GM08714 (cell line): ENCODE data around the gene C9orf72.

ENCODE experiments used
- H3K4me3 ChIP-seq: fragments of 200-500 bp; sonication (Bioruptor generic); 2 replicates; pipeline ENCODE4 v1.5.1; 2014; ENCODE audit warnings: mild to moderate bottlenecking, low read length, inconsistent platforms
- ZNF274 ChIP-seq: IDR thresholded peaks from 2 replicates; pipeline ENCODE4 v1.6.1; 2012; ENCODE audit warnings: mild to moderate bottlenecking, low read depth, low read length

C9orf72 gene

GRCh38 chr9:27591672-27592071 lies 18.4 kb upstream of the C9orf72 start:
- H3K4me3 ChIP-seq, result no peak overlapping the region
- TF ChIP-seq ZNF274, result no peak

GRCh38 chr9:27591093-27591492 lies 17.8 kb upstream of the C9orf72 start:
- no peak for TF ChIP-seq ZNF274
- H3K4me3 ChIP-seq, result no peak overlapping the region

GRCh38 chr9:27590651-27591050 lies 17.4 kb upstream of the C9orf72 start:
- no peak overlapping the region for H3K4me3 ChIP-seq

GRCh38 chr9:27589462-27589861 lies 16.2 kb upstream of the C9orf72 start:
- no peak for TF ChIP-seq ZNF274
- no peak overlapping the region for H3K4me3 ChIP-seq

More at GRCh38 chr9:27590651-27591050, 17.4 kb upstream of the C9orf72 start:
- TF ChIP-seq ZNF274, result no peak

GRCh38 chr9:27586304-27586703 lies 13.0 kb upstream of the C9orf72 start:
- H3K4me3 ChIP-seq, result peak overlapping the region; percentile 26; the same call in 1 of the 2 replicates

GRCh38 chr9:27584931-27585330 lies 11.7 kb upstream of the C9orf72 start:
- no peak overlapping the region for H3K4me3 ChIP-seq
- no peak for TF ChIP-seq ZNF274

More at GRCh38 chr9:27586304-27586703, 13.0 kb upstream of the C9orf72 start:
- no peak for TF ChIP-seq ZNF274

- H3K4me3 ChIP-seq, result no peak overlapping the region
- no peak for TF ChIP-seq ZNF274
Measured at GRCh38 chr9:27582794-27583193, 9.5 kb upstream of the C9orf72 start.

- no peak overlapping the region for H3K4me3 ChIP-seq
- no peak for TF ChIP-seq ZNF274
Measured at GRCh38 chr9:27581826-27582225, 8.5 kb upstream of the C9orf72 start.

GRCh38 chr9:27573634-27574590 lies 631 bp upstream of the C9orf72 start:
- no peak for TF ChIP-seq ZNF274
- peak overlapping the region; percentile 88 for H3K4me3 ChIP-seq

- H3K4me3 ChIP-seq, result peak overlapping the region; percentile 66
- TF ChIP-seq ZNF274, result no peak
Measured at GRCh38 chr9:27572566-27572917, 739 bp downstream of the C9orf72 start.

- TF ChIP-seq ZNF274, result no peak
- no peak overlapping the region for H3K4me3 ChIP-seq
Measured at GRCh38 chr9:27572061-27572460, 1.2 kb downstream of the C9orf72 start.

- TF ChIP-seq ZNF274, result no peak
- no peak overlapping the region for H3K4me3 ChIP-seq
Measured at GRCh38 chr9:27571011-27571410, 2.3 kb downstream of the C9orf72 start.

GRCh38 chr9:27569406-27569805 lies 3.9 kb downstream of the C9orf72 start:
- no peak for TF ChIP-seq ZNF274
- no peak overlapping the region for H3K4me3 ChIP-seq

- no peak for TF ChIP-seq ZNF274
- H3K4me3 ChIP-seq, result no peak overlapping the region
Measured at GRCh38 chr9:27566118-27566517, 7.2 kb downstream of the C9orf72 start.

GRCh38 chr9:27565696-27566095 lies 7.6 kb downstream of the C9orf72 start:
- no peak overlapping the region for H3K4me3 ChIP-seq
- TF ChIP-seq ZNF274, result no peak
